Activated CD4-positive, alpha-beta memory T cell treated with anti-CD3 and anti-CD28 coated beads, Interleukin-2, amount 10 ng/mL, durations not matched to agents 7 days and 5 days (primary cell): ENCODE results near the gene ARSG. TPM values are rescaled to one million over a fixed set of nuclear protein-coding genes. Genes with fewer than 3 reads are reported as not detected.

Source experiments
- CTCF ChIA-PET: fragments of 350-600 bp; sonication (Branson Sonifier 250); formaldehyde crosslinking; loops from one replicate; lab custom pipeline; 2021; ENCODE audit warnings: antibody characterized with exemption, inconsistent platforms; lab: Charles Lee
- POLR2A ChIA-PET: fragments of 350-600 bp; sonication (Branson Sonifier 250); formaldehyde crosslinking; loops from one replicate; lab custom pipeline; 2021; ENCODE audit warnings: antibody characterized with exemption; lab: Charles Lee
- DNase-seq: peaks from one replicate; pipeline ENCODE4 v3.0.0-alpha.2; 2020
- H3K27ac Mint-ChIP-seq: one replicate; pipeline ENCODE4 v1.8.0; 2021; ENCODE audit warnings: mild to moderate bottlenecking, mixed read lengths
- H3K27me3 Mint-ChIP-seq: one replicate; pipeline ENCODE4 v1.8.0; 2021; ENCODE audit warnings: mixed read lengths
- H3K36me3 Mint-ChIP-seq: one replicate; pipeline ENCODE4 v1.8.0; 2021; ENCODE audit warnings: low read depth, mixed read lengths
- H3K4me1 Mint-ChIP-seq: one replicate; pipeline ENCODE4 v1.8.0; 2021; ENCODE audit warnings: mixed read lengths
- H3K4me3 Mint-ChIP-seq: one replicate; pipeline ENCODE4 v1.8.0; 2021; ENCODE audit warnings: mild to moderate bottlenecking, mixed read lengths
- H3K9me3 Mint-ChIP-seq: one replicate; pipeline ENCODE4 v1.8.0; 2021; ENCODE audit warnings: mixed read lengths
- total RNA-seq, 2 experiments: library from RNA; stranded (reverse); gene quantifications; one replicate each; pipeline ENCODE4 v1.2.3, GENCODE V29; 2021

Gene ARSG
- total RNA-seq, 2 experiments from 2014 or later = 13.5 to 16.8 TPM

GRCh38 chr17:68383120-68383442, 91.8 kb downstream of the ARSG start:
- H3K9me3 Mint-ChIP-seq = no peaks in the 10 kb centered on the region
- peaks cover 4% of the 10 kb centered on the region for H3K36me3 Mint-ChIP-seq
- ChIA-PET CTCF (interaction anchor here (3.0 kb wide), 1 partner anchor 16 kb away, joined by 14 read pairs; no protein-coding TSS in a partner anchor), POLR2A (interaction anchor here (0.9 to 2.6 kb wide), 6 partner anchors 10 to 666 kb away, joined by 3 to 7 read pairs (median 4); partner anchors contain the start of genes ARSG, NOL11 and SLC16A6)
- H3K4me1 Mint-ChIP-seq = peaks cover 23% of the 10 kb centered on the region
- no peak overlapping the region for H3K4me3 Mint-ChIP-seq
- H3K27ac Mint-ChIP-seq = no peak overlapping the region
- H3K27me3 Mint-ChIP-seq = no peaks in the 10 kb centered on the region
- no peak for DNase-seq

GRCh38 chr17:68383443-68384321, 92.4 kb downstream of the ARSG start:
- POLR2A ChIA-PET = interaction anchor here (0.9 to 2.6 kb wide), 9 partner anchors 11 to 666 kb away, joined by 3 to 7 read pairs (median 3); partner anchors contain the start of genes ARSG, NOL11 and SLC16A6
- H3K27ac Mint-ChIP-seq = peak overlapping the region; percentile 5
- peaks cover 23% of the 10 kb centered on the region for H3K4me1 Mint-ChIP-seq
- no peaks in the 10 kb centered on the region for H3K9me3 Mint-ChIP-seq
- H3K27me3 Mint-ChIP-seq = no peaks in the 10 kb centered on the region
- H3K4me3 Mint-ChIP-seq = no peak overlapping the region
- H3K36me3 Mint-ChIP-seq = peaks cover 4% of the 10 kb centered on the region
- CTCF ChIA-PET = interaction anchor here (3.0 kb wide), 1 partner anchor 16 kb away, joined by 14 read pairs; no protein-coding TSS in a partner anchor
- DNase-seq = peak; percentile 37

- Mint-ChIP-seq H3K36me3 (peaks cover 4% of the 10 kb centered on the region), H3K4me1 (peaks cover 23% of the 10 kb centered on the region), H3K27ac (peak overlapping the region; percentile 5), H3K4me3 (no peak overlapping the region), H3K9me3 (no peaks in the 10 kb centered on the region), H3K27me3 (no peaks in the 10 kb centered on the region)
- ChIA-PET CTCF (interaction anchor here (0.6 to 3.0 kb wide), 2 partner anchors 15 to 30 kb away, joined by 3 to 14 read pairs; no protein-coding TSS in a partner anchor), POLR2A (interaction anchor here (1.1 to 1.6 kb wide), 4 partner anchors 38 to 103 kb away, joined by 3 read pairs; no protein-coding TSS in a partner anchor)
- no peak for DNase-seq
Measured at GRCh38 chr17:68384471-68384870, 93.2 kb downstream of the ARSG start.

- no peak overlapping the region for H3K27ac Mint-ChIP-seq
- H3K27me3 Mint-ChIP-seq = no peaks in the 10 kb centered on the region
- ChIA-PET CTCF (interaction anchor here (0.6 to 3.0 kb wide), 2 partner anchors 14 to 31 kb away, joined by 3 to 14 read pairs; no protein-coding TSS in a partner anchor), POLR2A (interaction anchor here (1.1 to 1.6 kb wide), 2 partner anchors 38 to 89 kb away, joined by 3 read pairs; no protein-coding TSS in a partner anchor)
- DNase-seq = no peak
- H3K9me3 Mint-ChIP-seq = no peaks in the 10 kb centered on the region
- H3K4me3 Mint-ChIP-seq = no peak overlapping the region
- H3K4me1 Mint-ChIP-seq = peaks cover 23% of the 10 kb centered on the region
- peaks cover 2% of the 10 kb centered on the region for H3K36me3 Mint-ChIP-seq
Measured at GRCh38 chr17:68384941-68385340, 93.6 kb downstream of the ARSG start.

- ChIA-PET POLR2A (interaction anchor here (1.1 to 1.6 kb wide), 2 partner anchors 13 to 89 kb away, joined by 3 to 5 read pairs; no protein-coding TSS in a partner anchor), CTCF (interaction anchor here (1.2 kb wide), 1 partner anchor 13 kb away, joined by 4 read pairs; no protein-coding TSS in a partner anchor)
- H3K36me3 Mint-ChIP-seq = no peaks in the 10 kb centered on the region
- no peak overlapping the region for H3K27ac Mint-ChIP-seq
- peaks cover 23% of the 10 kb centered on the region for H3K4me1 Mint-ChIP-seq
- H3K27me3 Mint-ChIP-seq = no peaks in the 10 kb centered on the region
- DNase-seq = no peak
- no peak overlapping the region for H3K4me3 Mint-ChIP-seq
- no peaks in the 10 kb centered on the region for H3K9me3 Mint-ChIP-seq
Measured at GRCh38 chr17:68385490-68386215, 94.4 kb downstream of the ARSG start.

- Mint-ChIP-seq H3K27me3 (no peaks in the 10 kb centered on the region), H3K27ac (no peak overlapping the region), H3K9me3 (no peaks in the 10 kb centered on the region), H3K4me3 (no peak overlapping the region), H3K4me1 (peaks cover 19% of the 10 kb centered on the region), H3K36me3 (no peaks in the 10 kb centered on the region)
- ChIA-PET CTCF (interaction anchor here (0.9 to 2.5 kb wide), 2 partner anchors 12 to 37 kb away, joined by 3 to 7 read pairs; no protein-coding TSS in a partner anchor), POLR2A (no interaction called here)
- no peak for DNase-seq
Measured at GRCh38 chr17:68387435-68388218, 96.3 kb downstream of the ARSG start.

GRCh38 chr17:68389041-68389440, 97.7 kb downstream of the ARSG start:
- no peak for DNase-seq
- H3K9me3 Mint-ChIP-seq = no peaks in the 10 kb centered on the region
- H3K27ac Mint-ChIP-seq = no peak overlapping the region
- H3K27me3 Mint-ChIP-seq = no peaks in the 10 kb centered on the region
- H3K4me1 Mint-ChIP-seq = peaks cover 7% of the 10 kb centered on the region
- ChIA-PET CTCF (interaction anchor here (0.7 to 2.5 kb wide), 2 partner anchors 10 to 42 kb away, joined by 3 to 7 read pairs; no protein-coding TSS in a partner anchor), POLR2A (interaction anchor here (1.6 kb wide), 1 partner anchor 97 kb away, joined by 4 read pairs; no protein-coding TSS in a partner anchor)
- peaks cover 2% of the 10 kb centered on the region for H3K36me3 Mint-ChIP-seq
- H3K4me3 Mint-ChIP-seq = no peak overlapping the region

GRCh38 chr17:68390888-68391545, 99.7 kb downstream of the ARSG start:
- Mint-ChIP-seq H3K4me1 (no peaks in the 10 kb centered on the region), H3K36me3 (peaks cover 11% of the 10 kb centered on the region), H3K9me3 (no peaks in the 10 kb centered on the region), H3K27me3 (no peaks in the 10 kb centered on the region), H3K27ac (no peak overlapping the region), H3K4me3 (no peak overlapping the region)
- CTCF ChIA-PET = no interaction called here
- POLR2A ChIA-PET = no interaction called here
- DNase-seq = no peak

- Mint-ChIP-seq H3K4me1 (peaks cover 3% of the 10 kb centered on the region), H3K4me3 (no peak overlapping the region), H3K27me3 (no peaks in the 10 kb centered on the region), H3K36me3 (peaks cover 16% of the 10 kb centered on the region), H3K9me3 (no peaks in the 10 kb centered on the region), H3K27ac (no peak overlapping the region)
- DNase-seq = no peak
- CTCF ChIA-PET = no interaction called here
- POLR2A ChIA-PET = no interaction called here
Measured at GRCh38 chr17:68391561-68392268, 100.4 kb downstream of the ARSG start.

GRCh38 chr17:68394608-68395331, 103.5 kb downstream of the ARSG start:
- CTCF ChIA-PET = no interaction called here
- no peak for DNase-seq
- Mint-ChIP-seq H3K4me3 (no peak overlapping the region), H3K27me3 (no peaks in the 10 kb centered on the region), H3K27ac (no peak overlapping the region), H3K36me3 (peaks cover 16% of the 10 kb centered on the region), H3K4me1 (peaks cover 28% of the 10 kb centered on the region), H3K9me3 (no peaks in the 10 kb centered on the region)
- POLR2A ChIA-PET = no interaction called here
